ENCODE measurements around the gene TSPAN9. TPM values are rescaled to one million over a fixed set of nuclear protein-coding genes. Genes with fewer than 3 reads are reported as not detected.

Gene TSPAN9
- total and polyA plus RNA-seq, 8 donors, result 1.4 to 58.3 (median 7.9) TPM

GRCh38 chr12:3132636-3133404 lies 55.6 kb downstream of the TSPAN9 start:
- intact Hi-C loops (cut with DNase I; ENCODE audit: low total_unique reads), result loop anchor here (5.0 to 10.0 kb wide), 2 partner anchors 72 to 144 kb away; no protein-coding TSS in a partner anchor
- Histone ChIP-seq H3K4me1 (peaks cover 14 to 61% (median 43%) of the 10 kb centered on the region in 4 donors), H3K4me3 (no peak overlapping the region), H3K36me3 (no peaks in the 10 kb centered on the region), H3K9me3 (no peaks in the 10 kb centered on the region), H3K27ac (peak overlapping the region in 1 of 5 donors; percentile 29), H3K27me3 (no peaks in the 10 kb centered on the region)
- 58 to 68% (median 61%) methylated on average over 18 to 21 of the region's 21 CpGs for WGBS, 5 donors
- TF ChIP-seq POLR2A (IDR thresholded peaks at IDR 0.05) (no peak), POLR2AphosphoS5 (IDR thresholded peaks at IDR 0.05) (no peak), CTCF (IDR thresholded peaks at IDR 0.05) (no peak), EP300 (IDR thresholded peaks at IDR 0.05) (no peak)
- peak in 1 of 2 donors; percentile 57 for DNase-seq

GRCh38 chr12:3133405-3133783 lies 56.2 kb downstream of the TSPAN9 start:
- Histone ChIP-seq H3K27ac (peak overlapping the region in 1 of 5 donors; percentile 29), H3K9me3 (no peaks in the 10 kb centered on the region), H3K36me3 (no peaks in the 10 kb centered on the region), H3K4me1 (peaks cover 16 to 61% (median 43%) of the 10 kb centered on the region in 4 donors), H3K27me3 (no peaks in the 10 kb centered on the region), H3K4me3 (no peak overlapping the region)
- intact Hi-C loops (cut with DNase I; ENCODE audit: low total_unique reads), result loop anchor here (5.0 to 10.0 kb wide), 2 partner anchors 71 to 144 kb away; no protein-coding TSS in a partner anchor
- no peak for DNase-seq
- TF ChIP-seq CTCF (IDR thresholded peaks at IDR 0.05), result no peak

GRCh38 chr12:3134126-3134525 lies 56.9 kb downstream of the TSPAN9 start:
- Histone ChIP-seq H3K4me1 (peaks cover 16 to 61% (median 43%) of the 10 kb centered on the region in 4 donors), H3K4me3 (no peak overlapping the region), H3K27ac (no peak overlapping the region), H3K27me3 (peaks cover 0 to 3% (median 0%) of the 10 kb centered on the region in 3 donors), H3K9me3 (no peaks in the 10 kb centered on the region), H3K36me3 (no peaks in the 10 kb centered on the region)
- TF ChIP-seq CTCF (IDR thresholded peaks at IDR 0.05) (no peak), EP300 (IDR thresholded peaks at IDR 0.05) (no peak), POLR2A (IDR thresholded peaks at IDR 0.05) (no peak), POLR2AphosphoS5 (IDR thresholded peaks at IDR 0.05) (no peak)
- 63 to 91% (median 86%) methylated on average over 6 of the region's 6 CpGs for WGBS, 5 donors
- DNase-seq, result no peak
- intact Hi-C loops (cut with DNase I; ENCODE audit: low total_unique reads), result loop anchor here (5.0 to 10.0 kb wide), 2 partner anchors 71 to 143 kb away; no protein-coding TSS in a partner anchor

- 86 to 92% (median 88%) methylated on average over 13 of the region's 13 CpGs for WGBS, 5 donors
- no peak overlapping the region for H3K4me3 ChIP-seq
- no peak for DNase-seq
- TF ChIP-seq EP300 (IDR thresholded peaks at IDR 0.05) (no peak), CTCF (IDR thresholded peaks at IDR 0.05) (no peak), POLR2AphosphoS5 (IDR thresholded peaks at IDR 0.05) (no peak), POLR2A (IDR thresholded peaks at IDR 0.05) (no peak)
- intact Hi-C loops (cut with DNase I; ENCODE audit: low total_unique reads), result loop anchor here (5.0 to 10.0 kb wide), 2 partner anchors 70 to 143 kb away; no protein-coding TSS in a partner anchor
- H3K4me1 ChIP-seq, result peaks cover 16 to 61% (median 40%) of the 10 kb centered on the region in 4 donors
- H3K27ac ChIP-seq, result no peak overlapping the region
- H3K9me3 ChIP-seq, result no peaks in the 10 kb centered on the region
- peaks cover 0 to 3% (median 0%) of the 10 kb centered on the region in 3 donors for H3K27me3 ChIP-seq
- no peaks in the 10 kb centered on the region for H3K36me3 ChIP-seq
Measured at GRCh38 chr12:3134526-3135135, 57.5 kb downstream of the TSPAN9 start.
